Ovary (tissue), 3 donors: Measurements from ENCODE around the gene BMX.

ENCODE experiments used
- CTCF ChIP-seq, 3 donors: fragments of 450-650 bp in 2 of 3; fragments of 200-600 bp in 1 of 3; IDR thresholded peaks; one replicate each; pipeline versions ENCODE4 v1.5.1 to v1.8.0; 2016 to 2022; ENCODE audit warnings: antibody characterized with exemption in 3 of 3, mild to moderate bottlenecking in 1 of 3
- POLR2A ChIP-seq: fragments of 450-650 bp; IDR thresholded peaks from one replicate; pipeline ENCODE4 v1.6.1; 2017; ENCODE audit warnings: antibody characterized with exemption, mild to moderate bottlenecking, moderate library complexity
- donor health status: DM: no; HTN: no; CAD: no.

GRCh38 chrX:15524417-15524816 lies 23.8 kb downstream of the BMX start:
- TF ChIP-seq POLR2A = no peak
- TF ChIP-seq CTCF (IDR thresholded peaks at IDR 0.05) = no peak
